H9 (cell line): ENCODE results near the gene PTPN13. TPM values are rescaled to one million over a fixed set of nuclear protein-coding genes. Genes with fewer than 3 reads are reported as not detected.

ENCODE experiments used
- DNase-seq: peaks from one replicate; pipeline ENCODE4 v3.0.0-alpha.2; 2017
- H2AFZ ChIP-seq: one replicate; pipeline ENCODE4 v1.6.1; 2013; ENCODE audit warnings: mild to moderate bottlenecking, low read length, control low read depth, moderate library complexity
- H2AK5ac ChIP-seq: 2 replicates; pipeline ENCODE4 v1.6.1; 2013; ENCODE audit warnings: low read length, control low read depth, mixed read lengths; ENCODE audit not compliant: insufficient read length
- H2BK120ac ChIP-seq: one replicate; pipeline ENCODE4 v1.6.1; 2013; ENCODE audit warnings: low read depth, mild to moderate bottlenecking, low read length, control low read depth, inconsistent platforms; ENCODE audit not compliant: poor library complexity, severe bottlenecking
- H2BK12ac ChIP-seq: 2 replicates; pipeline ENCODE4 v1.6.1; 2013; ENCODE audit warnings: low read length, control low read depth, mixed read lengths, low read depth; ENCODE audit not compliant: insufficient read length
- H2BK15ac ChIP-seq: 2 replicates; pipeline ENCODE4 v1.6.1; 2013; ENCODE audit warnings: low read depth, low read length, control low read depth
- H2BK20ac ChIP-seq: one replicate; pipeline ENCODE4 v1.6.1; 2013; ENCODE audit warnings: low read depth, mild to moderate bottlenecking, low read length, control low read depth, inconsistent platforms; ENCODE audit not compliant: poor library complexity, severe bottlenecking
- H2BK5ac ChIP-seq: 2 replicates; pipeline ENCODE4 v1.6.1; 2013; ENCODE audit warnings: low read length, control low read depth, mixed read lengths; ENCODE audit not compliant: insufficient read length
- H3K14ac ChIP-seq: 2 replicates; pipeline ENCODE4 v1.6.1; 2013; ENCODE audit warnings: low read length, control low read depth; ENCODE audit not compliant: insufficient read depth
- H3K18ac ChIP-seq: 2 replicates; pipeline ENCODE4 v1.6.1; 2013; ENCODE audit warnings: low read depth, mild to moderate bottlenecking, mixed read lengths, low read length, control low read depth; ENCODE audit not compliant: insufficient read length
- H3K23ac ChIP-seq: 2 replicates; pipeline ENCODE4 v1.6.1; 2013; ENCODE audit warnings: low read length, control low read depth, mixed read lengths, low read depth; ENCODE audit not compliant: insufficient read length
- H3K23me2 ChIP-seq: 2 replicates; pipeline ENCODE4 v1.6.1; 2013; ENCODE audit warnings: low read depth, mild to moderate bottlenecking, mixed read lengths, low read length, control low read depth; ENCODE audit not compliant: insufficient read length, poor library complexity, severe bottlenecking
- H3K27ac ChIP-seq: 2 replicates; pipeline ENCODE4 v1.5.1; 2013; ENCODE audit warnings: low read length, control low read depth, mixed read lengths, low read depth; ENCODE audit not compliant: insufficient read length
- H3K27me3 ChIP-seq: 2 replicates; pipeline ENCODE4 v1.6.1; 2013; ENCODE audit warnings: low read length, control low read depth, inconsistent platforms; ENCODE audit not compliant: insufficient read depth
- H3K4ac ChIP-seq: 2 replicates; pipeline ENCODE4 v1.6.1; 2013; ENCODE audit warnings: low read depth, mild to moderate bottlenecking, control low read depth, inconsistent platforms, low read length, moderate library complexity
- H3K4me1 ChIP-seq: 2 replicates; pipeline ENCODE4 v1.6.1; 2013; ENCODE audit warnings: low read length, control low read depth, inconsistent platforms; ENCODE audit not compliant: insufficient read depth
- H3K4me2 ChIP-seq: 2 replicates; pipeline ENCODE4 v1.6.1; 2013; ENCODE audit warnings: low read length, control low read depth, mixed read lengths; ENCODE audit not compliant: insufficient read length, insufficient read depth
- H3K56ac ChIP-seq: 2 replicates; pipeline ENCODE4 v1.6.1; 2013; ENCODE audit warnings: low read depth, mild to moderate bottlenecking, mixed read lengths, low read length, control low read depth; ENCODE audit not compliant: insufficient read length
- H3K79me1 ChIP-seq: 2 replicates; pipeline ENCODE4 v1.6.1; 2013; ENCODE audit warnings: low read depth, mild to moderate bottlenecking, moderate library complexity, low read length, control low read depth, inconsistent platforms; ENCODE audit not compliant: insufficient read depth, poor library complexity, severe bottlenecking
- H3K79me2 ChIP-seq: 2 replicates; pipeline ENCODE4 v1.6.1; 2013; ENCODE audit warnings: low read length, control low read depth, inconsistent platforms; ENCODE audit not compliant: insufficient read depth
- H3K9ac ChIP-seq: 2 replicates; pipeline ENCODE4 v1.6.1; 2013; ENCODE audit warnings: low read length, control low read depth, mixed read lengths; ENCODE audit not compliant: insufficient read length; ENCODE audit errors: extremely low read depth
- H3K9me3 ChIP-seq: one replicate; pipeline ENCODE4 v1.6.1; 2013; ENCODE audit warnings: low read depth, low read length, inconsistent platforms; ENCODE audit not compliant: control insufficient read depth
- H3T11ph ChIP-seq: one replicate; pipeline ENCODE4 v1.6.1; 2013; ENCODE audit warnings: mild to moderate bottlenecking, low read length, control low read depth, inconsistent platforms
- H4K20me1 ChIP-seq: one replicate; pipeline ENCODE4 v1.6.1; 2013; ENCODE audit not compliant: control insufficient read depth, insufficient read length, insufficient read depth
- H4K5ac ChIP-seq: 2 replicates; pipeline ENCODE4 v1.6.1; 2013; ENCODE audit warnings: low read depth, mild to moderate bottlenecking, mixed read lengths, low read length, control low read depth; ENCODE audit not compliant: insufficient read length
- H4K8ac ChIP-seq: replicated peaks from 2 replicates; pipeline ENCODE4 v1.6.1; 2013; ENCODE audit warnings: low read length, control low read depth, mixed read lengths, low read depth; ENCODE audit not compliant: insufficient read length
- H4K91ac ChIP-seq: 2 replicates; pipeline ENCODE4 v1.6.1; 2013; ENCODE audit warnings: low read depth, mild to moderate bottlenecking, moderate library complexity, mixed read lengths, low read length, control low read depth; ENCODE audit not compliant: insufficient read length
- H3K27ac Mint-ChIP-seq, 3 experiments: 2 replicates in 2 of 3; 3 replicates in 1 of 3; pipeline ENCODE4 v1.8.0; 2020 to 2021; ENCODE audit warnings: mixed read lengths in 3 of 3, mild to moderate bottlenecking in 1 of 3, moderate library complexity in 1 of 3
- H3K27me3 Mint-ChIP-seq: 2 replicates; pipeline ENCODE4 v1.8.0; 2021; ENCODE audit warnings: low read depth, mild to moderate bottlenecking, moderate library complexity, mixed read lengths
- H3K36me3 Mint-ChIP-seq, 3 experiments: 2 replicates in 2 of 3; 3 replicates in 1 of 3; pipeline ENCODE4 v1.8.0; 2020 to 2021; ENCODE audit warnings: low read depth in 3 of 3, mixed read lengths in 3 of 3; ENCODE audit not compliant: insufficient read depth in 1 of 3
- H3K4me1 Mint-ChIP-seq, 2 experiments: 2 replicates each; pipeline ENCODE4 v1.8.0; 2020; ENCODE audit warnings: mixed read lengths in 2 of 2
- H3K4me3 Mint-ChIP-seq, 2 experiments: 2 replicates in 1 of 2; 3 replicates in 1 of 2; pipeline ENCODE4 v1.8.0; 2020 to 2021; ENCODE audit warnings: mild to moderate bottlenecking in 2 of 2, mixed read lengths in 2 of 2, moderate library complexity in 1 of 2
- H3K9me3 Mint-ChIP-seq, 2 experiments: 2 replicates in 1 of 2; 3 replicates in 1 of 2; pipeline ENCODE4 v1.8.0; 2020; ENCODE audit warnings: mild to moderate bottlenecking in 2 of 2, mixed read lengths in 2 of 2, moderate library complexity in 1 of 2
- CTCF ChIP-seq: fragments of 200-600 bp; sonication (generic); conservative IDR thresholded peaks from 3 replicates; pipeline ENCODE4 v1.8.0; 2021; ENCODE audit warnings: antibody characterized with exemption, mild to moderate bottlenecking
- WGBS: extraction: QIAGEN DNeasy Blood & Tissue Kit; methylation state at CpG from one replicate; pipeline ENCODE4 v1.1.7; 2013; ENCODE audit warnings: missing lambda C conversion rate, low lambda C conversion rate, mixed read lengths; ENCODE audit not compliant: insufficient read length; ENCODE audit errors: extremely low coverage; 5-methylcytosine and 5-hydroxymethylcytosine counted together
- total RNA-seq: library from RNA; stranded (reverse); gene quantifications from 2 replicates; pipeline ENCODE4 v1.2.1, GENCODE V29; 2021

Gene PTPN13
- total RNA-seq, 1 experiment from 2014 or later, result 34.9 TPM

- Histone ChIP-seq H3K9ac (no peak overlapping the region), H2BK15ac (no peak overlapping the region), H3K4me2 (no peak overlapping the region), H2AFZ (no peak overlapping the region), H2BK12ac (no peak overlapping the region), H3T11ph (no peak overlapping the region), H3K79me2 (no peaks in the 10 kb centered on the region), H3K23ac (no peak overlapping the region), H3K14ac (no peak overlapping the region), H2BK20ac (no peak overlapping the region), H3K79me1 (no peaks in the 10 kb centered on the region), H3K56ac (no peak overlapping the region), H3K23me2 (no peaks in the 10 kb centered on the region), H2BK5ac (no peak overlapping the region), H2BK120ac (no peak overlapping the region), H3K27ac (no peak overlapping the region), H4K91ac (no peak overlapping the region), H4K20me1 (no peaks in the 10 kb centered on the region), H4K8ac (no peak overlapping the region), H3K27me3 (no peaks in the 10 kb centered on the region), H3K18ac (no peak overlapping the region), H4K5ac (no peak overlapping the region), H3K4ac (no peak overlapping the region), H3K9me3 (no peaks in the 10 kb centered on the region), H3K4me1 (no peaks in the 10 kb centered on the region), H2AK5ac (no peak overlapping the region)
- WGBS, result no CpG with 5 or more reads among the region's 1 CpG
- no peak overlapping the region for H3K27ac Mint-ChIP-seq
- no peak overlapping the region for H3K4me3 Mint-ChIP-seq
- H3K36me3 Mint-ChIP-seq, result no peaks in the 10 kb centered on the region
- no peaks in the 10 kb centered on the region; the same call in 1 of the 2 replicates for H3K27me3 Mint-ChIP-seq
- TF ChIP-seq CTCF, result no peak
- DNase-seq, result no peak
- H3K4me1 Mint-ChIP-seq, result no peaks in the 10 kb centered on the region
- H3K9me3 Mint-ChIP-seq, result no peaks in the 10 kb centered on the region
Measured at GRCh38 chr4:86840858-86841257, 246.7 kb downstream of the PTPN13 start.
